Neuronal stem cell (in vitro differentiated cells): ENCODE measurements around the gene ATRN.

ENCODE experiments used
- DNase-seq: peaks from one replicate; pipeline ENCODE4 v3.0.0-alpha.2; 2013; ENCODE audit warnings: low spot score
- H2AFZ ChIP-seq: one replicate; pipeline ENCODE4 v1.6.1; 2013; ENCODE audit warnings: mild to moderate bottlenecking, low read length, inconsistent platforms
- H2AK5ac ChIP-seq: 2 replicates; pipeline ENCODE4 v1.6.1; 2013; ENCODE audit warnings: low read depth, mild to moderate bottlenecking, inconsistent platforms, low read length, moderate library complexity, mixed read lengths
- H2BK120ac ChIP-seq: 2 replicates; pipeline ENCODE4 v1.6.1; 2013; ENCODE audit warnings: low read depth, mild to moderate bottlenecking, inconsistent platforms, low read length, moderate library complexity, mixed read lengths
- H2BK12ac ChIP-seq: one replicate; pipeline ENCODE4 v1.6.1; 2013; ENCODE audit warnings: low read length, inconsistent platforms
- H2BK15ac ChIP-seq: 2 replicates; pipeline ENCODE4 v1.6.1; 2013; ENCODE audit warnings: mild to moderate bottlenecking, low read length, inconsistent platforms, mixed read lengths
- H2BK5ac ChIP-seq: one replicate; pipeline ENCODE4 v1.6.1; 2013; ENCODE audit warnings: inconsistent platforms, mild to moderate bottlenecking, low read length, moderate library complexity
- H3K14ac ChIP-seq: one replicate; pipeline ENCODE4 v1.6.1; 2013; ENCODE audit warnings: low read length, inconsistent platforms
- H3K18ac ChIP-seq: 2 replicates; pipeline ENCODE4 v1.6.1; 2013; ENCODE audit warnings: low read length, inconsistent platforms
- H3K23ac ChIP-seq: 2 replicates; pipeline ENCODE4 v1.6.1; 2013; ENCODE audit warnings: low read depth, mild to moderate bottlenecking, mixed read lengths, low read length, inconsistent platforms; ENCODE audit not compliant: poor library complexity
- H3K27ac ChIP-seq: replicated peaks from 3 replicates; pipeline ENCODE4 v1.5.1; 2013; ENCODE audit warnings: low read length, inconsistent platforms
- H3K27me3 ChIP-seq, 3 experiments: 2 replicates each; pipeline ENCODE4 v1.6.1; 2013; ENCODE audit warnings: low read length in 3 of 3, mild to moderate bottlenecking in 2 of 3, inconsistent platforms in 1 of 3, low read depth in 1 of 3, mixed read lengths in 1 of 3, moderate library complexity in 1 of 3; ENCODE audit not compliant: control insufficient read depth in 3 of 3, insufficient read depth in 3 of 3
- H3K36me3 ChIP-seq, 2 donors: replicated peaks in 1 of 2; 2 replicates each; pipeline ENCODE4 v1.6.1; 2013; ENCODE audit warnings: low read length in 2 of 2; ENCODE audit not compliant: control insufficient read depth in 2 of 2, insufficient read depth in 2 of 2
- H3K4ac ChIP-seq: 2 replicates; pipeline ENCODE4 v1.6.1; 2013; ENCODE audit warnings: inconsistent platforms, mild to moderate bottlenecking, low read length, moderate library complexity
- H3K4me1 ChIP-seq, 2 donors: 1 replicate in 1 of 2; 2 replicates in 1 of 2; pipeline ENCODE4 v1.6.1; 2013; ENCODE audit warnings: low read length in 2 of 2, low read depth in 1 of 2; ENCODE audit not compliant: control insufficient read depth in 2 of 2, insufficient read depth in 1 of 2
- H3K4me2 ChIP-seq: one replicate; pipeline ENCODE4 v1.6.1; 2013; ENCODE audit warnings: mild to moderate bottlenecking, low read length, inconsistent platforms; ENCODE audit not compliant: insufficient read depth, poor library complexity, severe bottlenecking
- H3K4me3 ChIP-seq, 2 donors: 2 replicates each; pipeline ENCODE4 v1.5.1; 2013; ENCODE audit warnings: low read length in 2 of 2, mild to moderate bottlenecking in 2 of 2, inconsistent platforms in 1 of 2, moderate library complexity in 1 of 2
- H3K79me1 ChIP-seq: one replicate; pipeline ENCODE4 v1.6.1; 2013; ENCODE audit warnings: low read depth, mild to moderate bottlenecking, inconsistent platforms, low read length, moderate library complexity
- H3K9ac ChIP-seq: one replicate; pipeline ENCODE4 v1.6.1; 2013; ENCODE audit warnings: mild to moderate bottlenecking, low read depth, low read length, inconsistent platforms; ENCODE audit not compliant: poor library complexity
- H3K9me3 ChIP-seq, 2 donors: replicated peaks in 1 of 2; 2 replicates each; pipeline versions ENCODE3 to v1.6.1; 2013; ENCODE audit warnings: low read length in 2 of 2, mild to moderate bottlenecking in 2 of 2, inconsistent platforms in 1 of 2, low read depth in 1 of 2, mixed read lengths in 1 of 2, moderate library complexity in 1 of 2; ENCODE audit not compliant: control insufficient read depth in 2 of 2, insufficient read depth in 1 of 2
- H4K8ac ChIP-seq: one replicate; pipeline ENCODE4 v1.6.1; 2013; ENCODE audit warnings: low read depth, mild to moderate bottlenecking, inconsistent platforms, low read length, moderate library complexity
- H4K91ac ChIP-seq: one replicate; pipeline ENCODE4 v1.6.1; 2013; ENCODE audit warnings: low read length, low read depth, mild to moderate bottlenecking, inconsistent platforms; ENCODE audit not compliant: poor library complexity
- WGBS, 2 donors: extraction: QIAGEN DNeasy Blood & Tissue Kit; methylation state at CpG; one replicate each; pipeline ENCODE4 v1.1.7; 2013; ENCODE audit warnings: missing lambda C conversion rate in 2 of 2, mixed read lengths in 1 of 2; ENCODE audit not compliant: insufficient read length in 2 of 2, insufficient replicate concordance in 1 of 2; ENCODE audit errors: extremely low coverage in 2 of 2; 5-methylcytosine and 5-hydroxymethylcytosine counted together

The ATRN gene

DNA sequence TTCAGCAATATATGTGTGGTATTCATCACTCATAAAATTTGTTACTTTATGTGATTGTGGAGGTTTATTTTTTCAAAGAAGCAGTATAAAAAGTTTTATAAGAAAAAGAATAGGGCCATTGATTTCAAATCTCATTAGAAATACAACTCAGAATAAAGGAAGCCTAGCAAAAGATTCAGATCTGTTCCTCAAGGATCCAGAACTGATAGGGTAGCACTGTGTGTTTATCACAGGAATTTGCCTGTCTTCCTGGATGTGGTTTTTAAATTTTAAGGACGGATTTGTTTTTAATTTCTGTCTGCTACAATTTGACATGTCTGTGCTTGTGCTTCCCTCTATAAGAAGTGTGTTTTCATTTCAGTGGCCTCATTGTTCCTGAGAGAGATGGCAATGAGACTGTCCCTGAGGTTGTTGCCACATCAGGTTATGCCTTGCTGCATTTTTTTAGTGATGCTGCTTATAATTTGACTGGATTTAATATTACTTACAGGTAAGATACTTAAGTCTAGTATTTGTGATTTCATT, 74.6 kb downstream of the ATRN start:
- Histone ChIP-seq H3K79me1 (no peaks in the 10 kb centered on the region), H3K9me3 (no peaks in the 10 kb centered on the region), H3K14ac (no peak overlapping the region), H2BK12ac (no peak overlapping the region), H3K4me1 (no peaks in the 10 kb centered on the region), H3K36me3 (peaks cover 2 to 20% of the 10 kb centered on the region in 2 donors), H2BK120ac (no peak overlapping the region), H3K4me2 (no peak overlapping the region), H3K4me3 (no peak overlapping the region), H4K8ac (no peak overlapping the region), H4K91ac (no peak overlapping the region), H2BK5ac (no peak overlapping the region), H3K27ac (no peak overlapping the region), H3K23ac (no peak overlapping the region), H3K4ac (no peak overlapping the region), H2BK15ac (no peak overlapping the region), H3K9ac (no peak overlapping the region), H2AK5ac (no peak overlapping the region), H3K18ac (no peak overlapping the region), H2AFZ (no peak overlapping the region), H3K27me3 (no peaks in the 10 kb centered on the region)
- DNase-seq = no peak
- WGBS, 2 donors = no CpG with 5 or more reads among the region's 1 CpG

DNA sequence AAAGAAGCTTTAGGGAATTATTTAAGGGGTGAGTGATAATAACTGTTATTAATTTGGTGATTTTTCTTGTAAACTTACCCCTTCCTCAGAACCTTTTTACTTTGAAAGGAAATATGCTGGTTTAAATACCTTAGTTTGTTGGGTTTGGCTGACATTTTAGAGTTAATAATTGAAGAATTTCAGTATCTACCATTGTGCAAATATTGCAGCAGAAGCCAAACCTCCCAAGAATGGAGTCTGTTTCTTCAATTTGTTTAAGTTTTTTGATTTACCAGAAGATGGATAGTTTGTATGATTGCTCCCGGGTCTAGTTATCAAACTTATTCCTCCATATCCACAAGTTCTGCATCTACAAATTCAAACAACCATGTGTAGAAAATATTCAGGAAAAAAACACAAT, 77.1 kb downstream of the ATRN start:
- no peak overlapping the region for H2BK120ac ChIP-seq
- H3K18ac ChIP-seq = no peak overlapping the region
- H2AK5ac ChIP-seq = no peak overlapping the region
- no peaks in the 10 kb centered on the region for H3K4me1 ChIP-seq
- no peaks in the 10 kb centered on the region for H3K27me3 ChIP-seq
- H4K8ac ChIP-seq = no peak overlapping the region
- no CpG with 5 or more reads among the region's 1 CpG for WGBS, 2 donors
- H2BK15ac ChIP-seq = no peak overlapping the region
- H3K9me3 ChIP-seq = no peaks in the 10 kb centered on the region
- no peak for DNase-seq
- H3K4ac ChIP-seq = no peak overlapping the region
- H3K4me2 ChIP-seq = no peak overlapping the region
- H3K9ac ChIP-seq = no peak overlapping the region
- H3K23ac ChIP-seq = no peak overlapping the region
- no peak overlapping the region for H4K91ac ChIP-seq
- no peak overlapping the region for H3K14ac ChIP-seq
- H2BK5ac ChIP-seq = no peak overlapping the region
- H3K36me3 ChIP-seq = peaks cover 2 to 20% of the 10 kb centered on the region in 2 donors
- H2AFZ ChIP-seq = no peak overlapping the region
- H3K4me3 ChIP-seq = no peak overlapping the region
- H2BK12ac ChIP-seq = no peak overlapping the region
- H3K79me1 ChIP-seq = no peaks in the 10 kb centered on the region
- H3K27ac ChIP-seq = no peak overlapping the region

DNA sequence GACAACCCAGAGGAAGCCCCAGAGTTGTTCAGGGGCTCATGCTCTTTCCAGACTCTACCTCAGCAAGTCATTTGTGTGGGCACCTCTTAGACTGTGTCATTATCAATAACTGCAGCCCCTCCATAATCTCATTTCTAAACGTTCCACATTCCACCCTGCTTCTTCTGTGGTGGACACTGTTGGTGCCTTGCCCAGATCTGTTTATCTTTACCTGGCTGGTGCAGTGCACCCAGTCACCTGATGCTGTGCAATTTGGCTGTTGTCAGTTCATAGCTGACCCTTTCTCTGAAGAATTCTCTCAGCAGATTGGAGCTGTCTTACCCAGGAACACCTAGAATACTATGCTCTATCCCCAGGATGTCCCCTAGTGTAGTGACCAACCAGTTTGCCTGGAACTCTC, 80.0 kb downstream of the ATRN start:
- no peak overlapping the region for H2AFZ ChIP-seq
- no CpG with 5 or more reads among the region's 1 CpG for WGBS, 2 donors
- no peak overlapping the region for H3K4me2 ChIP-seq
- H3K4me3 ChIP-seq = no peak overlapping the region
- H2BK120ac ChIP-seq = no peak overlapping the region
- H3K79me1 ChIP-seq = no peaks in the 10 kb centered on the region
- no peaks in the 10 kb centered on the region for H3K9me3 ChIP-seq
- no peak overlapping the region for H2BK12ac ChIP-seq
- no peak overlapping the region for H2BK5ac ChIP-seq
- no peak overlapping the region for H4K8ac ChIP-seq
- DNase-seq = no peak
- H3K14ac ChIP-seq = no peak overlapping the region
- no peak overlapping the region for H3K27ac ChIP-seq
- H3K4ac ChIP-seq = no peak overlapping the region
- H3K18ac ChIP-seq = no peak overlapping the region
- H3K36me3 ChIP-seq = peaks cover 0 to 20% of the 10 kb centered on the region in 2 donors
- H2AK5ac ChIP-seq = no peak overlapping the region
- H3K27me3 ChIP-seq = no peaks in the 10 kb centered on the region
- H3K4me1 ChIP-seq = no peaks in the 10 kb centered on the region
- H3K9ac ChIP-seq = no peak overlapping the region
- no peak overlapping the region for H4K91ac ChIP-seq
- no peak overlapping the region for H2BK15ac ChIP-seq
- no peak overlapping the region for H3K23ac ChIP-seq

DNA sequence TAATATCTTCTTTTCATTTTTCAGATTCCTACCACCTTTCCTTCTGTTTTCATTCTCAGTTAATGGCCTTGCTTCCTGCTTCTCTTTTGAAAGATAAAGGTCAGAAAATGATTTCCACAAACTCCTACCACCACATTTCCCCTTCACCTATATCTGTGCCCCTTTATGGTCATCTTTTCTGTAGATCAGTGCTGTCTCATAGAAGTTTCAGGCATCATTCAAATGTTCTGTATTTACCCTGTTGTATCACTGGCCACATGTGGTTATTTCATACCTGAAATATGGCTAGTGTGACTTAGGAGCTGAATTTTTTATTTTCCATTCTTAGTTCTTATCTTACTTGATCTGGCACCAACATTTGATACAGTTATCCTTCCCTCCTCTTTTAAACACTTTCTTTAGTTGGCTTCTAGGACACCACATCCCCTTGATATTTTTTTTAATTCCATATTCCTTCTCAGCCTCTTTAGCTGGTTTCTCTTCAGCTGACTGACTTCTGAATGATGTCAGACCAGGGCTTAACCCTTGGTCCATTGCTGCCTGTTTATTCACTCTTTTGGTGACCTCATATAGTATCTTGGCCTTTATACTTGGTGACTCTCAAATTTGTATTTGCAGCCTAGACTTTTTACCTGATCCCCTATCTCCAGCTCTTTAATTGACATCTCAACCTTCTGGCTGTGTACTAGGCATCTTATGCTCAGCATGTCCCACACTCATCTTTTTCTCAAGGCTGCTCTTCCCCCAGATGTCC, 81.0 kb downstream of the ATRN start:
- no peak overlapping the region for H3K27ac ChIP-seq
- H3K4me2 ChIP-seq = no peak overlapping the region
- no peak overlapping the region for H2AK5ac ChIP-seq
- no peaks in the 10 kb centered on the region for H3K9me3 ChIP-seq
- no peaks in the 10 kb centered on the region for H3K79me1 ChIP-seq
- H2BK5ac ChIP-seq = no peak overlapping the region
- DNase-seq = no peak
- no peak overlapping the region for H3K14ac ChIP-seq
- H3K4me1 ChIP-seq = no peaks in the 10 kb centered on the region
- H4K91ac ChIP-seq = no peak overlapping the region
- no peak overlapping the region for H3K18ac ChIP-seq
- H2BK15ac ChIP-seq = no peak overlapping the region
- H2AFZ ChIP-seq = no peak overlapping the region
- no peak overlapping the region for H3K23ac ChIP-seq
- peaks cover 0 to 20% of the 10 kb centered on the region in 2 donors for H3K36me3 ChIP-seq
- no peaks in the 10 kb centered on the region for H3K27me3 ChIP-seq
- H2BK120ac ChIP-seq = no peak overlapping the region
- no peak overlapping the region for H4K8ac ChIP-seq
- H3K9ac ChIP-seq = no peak overlapping the region
- H3K4ac ChIP-seq = no peak overlapping the region
- no peak overlapping the region for H2BK12ac ChIP-seq
- H3K4me3 ChIP-seq = no peak overlapping the region
